ENCODE data around the gene NT5DC3.

The NT5DC3 gene

GRCh38 chr12:103758310-103759089 is 82.5 kb downstream of the NT5DC3 start:
- no peak for DNase-seq (ENCODE audit: low read depth, low spot score)
- H3K27ac ChIP-seq, result no peak overlapping the region

- DNase-seq (ENCODE audit: low read depth, low spot score), result no peak
- no peak overlapping the region for H3K27ac ChIP-seq
These were observed 83.8 kb downstream of the NT5DC3 start for GRCh38 chr12:103757248-103757647.

- no peak overlapping the region for H3K27ac ChIP-seq
- DNase-seq (ENCODE audit: low read depth, low spot score), result no peak
These were observed 84.6 kb downstream of the NT5DC3 start for GRCh38 chr12:103756443-103756842.

- no peak for DNase-seq (ENCODE audit: low read depth, low spot score)
- no peak overlapping the region for H3K27ac ChIP-seq
These were observed 85.6 kb downstream of the NT5DC3 start for GRCh38 chr12:103755425-103755824.

GRCh38 chr12:103751600-103751999 is 89.4 kb downstream of the NT5DC3 start:
- H3K27ac ChIP-seq, result no peak overlapping the region
- DNase-seq (ENCODE audit: low read depth, low spot score), result no peak

- no peak for DNase-seq (ENCODE audit: low read depth, low spot score)
- no peak overlapping the region for H3K27ac ChIP-seq
These were observed 89.9 kb downstream of the NT5DC3 start for GRCh38 chr12:103751171-103751570.

- no peak for DNase-seq (ENCODE audit: low read depth, low spot score)
- H3K27ac ChIP-seq, result no peak overlapping the region
These were observed 92.2 kb downstream of the NT5DC3 start for GRCh38 chr12:103748875-103749274.

GRCh38 chr12:103748002-103748401 is 93.0 kb downstream of the NT5DC3 start:
- H3K27ac ChIP-seq, result no peak overlapping the region
- peak; percentile 12 for DNase-seq (ENCODE audit: low read depth, low spot score)

- DNase-seq (ENCODE audit: low read depth, low spot score), result no peak
- H3K27ac ChIP-seq, result no peak overlapping the region
These were observed 95.1 kb downstream of the NT5DC3 start for GRCh38 chr12:103745962-103746361.

GRCh38 chr12:103743788-103744187 is 97.2 kb downstream of the NT5DC3 start:
- no peak overlapping the region for H3K27ac ChIP-seq

GRCh38 chr12:103742349-103742932 is 98.6 kb downstream of the NT5DC3 start:
- peak; percentile 6 for DNase-seq (ENCODE audit: low read depth, low spot score)
- H3K27ac ChIP-seq, result no peak overlapping the region

More at GRCh38 chr12:103743788-103744187, 97.2 kb downstream of the NT5DC3 start:
- DNase-seq (ENCODE audit: low read depth, low spot score), result no peak

GRCh38 chr12:103737881-103738280 is 103.2 kb downstream of the NT5DC3 start:
- H3K27ac ChIP-seq, result no peak overlapping the region

GRCh38 chr12:103736572-103736971 is 104.5 kb downstream of the NT5DC3 start:
- H3K27ac ChIP-seq, result no peak overlapping the region
- no peak for DNase-seq (ENCODE audit: low read depth, low spot score)

More at GRCh38 chr12:103737881-103738280, 103.2 kb downstream of the NT5DC3 start:
- no peak for DNase-seq (ENCODE audit: low read depth, low spot score)

- no peak overlapping the region for H3K27ac ChIP-seq
- DNase-seq (ENCODE audit: low read depth, low spot score), result no peak
These were observed 105.7 kb downstream of the NT5DC3 start for GRCh38 chr12:103735291-103735690.

- H3K27ac ChIP-seq, result no peak overlapping the region
- DNase-seq (ENCODE audit: low read depth, low spot score), result no peak
These were observed 106.2 kb downstream of the NT5DC3 start for GRCh38 chr12:103734863-103735262.

GRCh38 chr12:103731539-103731938 is 109.5 kb downstream of the NT5DC3 start:
- no peak for DNase-seq (ENCODE audit: low read depth, low spot score)
- no peak overlapping the region for H3K27ac ChIP-seq

- DNase-seq (ENCODE audit: low read depth, low spot score), result peak; percentile 10
These were observed 111.5 kb downstream of the NT5DC3 start for GRCh38 chr12:103729499-103729898.

GRCh38 chr12:103728323-103728722 is 112.7 kb downstream of the NT5DC3 start:
- no peak for DNase-seq (ENCODE audit: low read depth, low spot score)
- H3K27ac ChIP-seq, result no peak overlapping the region

More at GRCh38 chr12:103729499-103729898, 111.5 kb downstream of the NT5DC3 start:
- H3K27ac ChIP-seq, result no peak overlapping the region

- no peak for DNase-seq (ENCODE audit: low read depth, low spot score)
- H3K27ac ChIP-seq, result no peak overlapping the region
These were observed 113.4 kb downstream of the NT5DC3 start for GRCh38 chr12:103727638-103728037.

- H3K27ac ChIP-seq, result no peak overlapping the region
- no peak for DNase-seq (ENCODE audit: low read depth, low spot score)
These were observed 115.6 kb downstream of the NT5DC3 start for GRCh38 chr12:103725398-103725797.

Measured in epithelial cell of prostate (primary cell).